ENCODE measurements around the gene CXXC4. TPM values are rescaled to one million over a fixed set of nuclear protein-coding genes. Genes with fewer than 3 reads are reported as not detected.

CXXC4 gene
- total and polyA plus RNA-seq, 8 donors = 0.71 to 17.5 (median 12.7) TPM

- TF ChIP-seq CTCF (IDR thresholded peaks at IDR 0.05) = no peak
- no peak overlapping the region for H3K27ac ChIP-seq
- ATAC-seq = no peak
- intact Hi-C loops (cut with DNase I) = no loop called here
- no peaks in the 10 kb centered on the region for H3K36me3 ChIP-seq
- no peaks in the 10 kb centered on the region for H3K4me1 ChIP-seq
- H3K27me3 ChIP-seq = no peaks in the 10 kb centered on the region
- no peak overlapping the region for H3K4me3 ChIP-seq
- no peak for DNase-seq
- H3K9me3 ChIP-seq = no peaks in the 10 kb centered on the region
Measured at GRCh38 chr4:104449537-104449936, 45.2 kb downstream of the CXXC4 start.

GRCh38 chr4:104447294-104447693 is 47.4 kb downstream of the CXXC4 start:
- DNase-seq = no peak

GRCh38 chr4:104446431-104447278 is 48.0 kb downstream of the CXXC4 start:
- no peak for TF ChIP-seq CTCF (IDR thresholded peaks at IDR 0.05)
- no peaks in the 10 kb centered on the region for H3K27me3 ChIP-seq
- H3K27ac ChIP-seq = no peak overlapping the region
- DNase-seq (no peak), ATAC-seq (no peak)
- intact Hi-C loops (cut with DNase I) = no loop called here
- no peaks in the 10 kb centered on the region for H3K36me3 ChIP-seq
- no peak overlapping the region for H3K4me3 ChIP-seq
- no peaks in the 10 kb centered on the region for H3K4me1 ChIP-seq
- H3K9me3 ChIP-seq = no peaks in the 10 kb centered on the region

More at GRCh38 chr4:104447294-104447693, 47.4 kb downstream of the CXXC4 start:
- H3K4me1 ChIP-seq = no peaks in the 10 kb centered on the region
- no peaks in the 10 kb centered on the region for H3K27me3 ChIP-seq
- no peaks in the 10 kb centered on the region for H3K9me3 ChIP-seq
- TF ChIP-seq CTCF (IDR thresholded peaks at IDR 0.05) = no peak
- H3K27ac ChIP-seq = no peak overlapping the region
- intact Hi-C loops (cut with DNase I) = no loop called here
- no peaks in the 10 kb centered on the region for H3K36me3 ChIP-seq
- ATAC-seq = no peak
- no peak overlapping the region for H3K4me3 ChIP-seq

- Histone ChIP-seq H3K9me3 (no peaks in the 10 kb centered on the region), H3K4me1 (no peaks in the 10 kb centered on the region), H3K36me3 (no peaks in the 10 kb centered on the region), H3K27ac (no peak overlapping the region), H3K27me3 (no peaks in the 10 kb centered on the region), H3K4me3 (no peak overlapping the region)
- DNase-seq (no peak), ATAC-seq (no peak)
- TF ChIP-seq CTCF (IDR thresholded peaks at IDR 0.05) = no peak
- intact Hi-C loops (cut with DNase I) = no loop called here
Measured at GRCh38 chr4:104444685-104445084, 50.0 kb downstream of the CXXC4 start.

GRCh38 chr4:104436542-104436941 is 58.2 kb downstream of the CXXC4 start:
- Histone ChIP-seq H3K4me1 (no peaks in the 10 kb centered on the region), H3K27me3 (no peaks in the 10 kb centered on the region), H3K36me3 (no peaks in the 10 kb centered on the region), H3K9me3 (no peaks in the 10 kb centered on the region), H3K27ac (no peak overlapping the region), H3K4me3 (no peak overlapping the region)
- TF ChIP-seq CTCF (IDR thresholded peaks at IDR 0.05) = no peak
- ATAC-seq (no peak), DNase-seq (no peak)
- intact Hi-C loops (cut with DNase I) = no loop called here
